ENCODE results near the gene PXMP4. TPM values are rescaled to one million over a fixed set of nuclear protein-coding genes. Genes with fewer than 3 reads are reported as not detected.
A peak's percentile ranks its signal among the peaks of the same experiment; 100 is the strongest.

The PXMP4 gene
- total RNA-seq, 4 donors from 2014 or later = 3.4 to 11.7 (median 7.6) TPM

GRCh38 chr20:33689973-33690372, 30.1 kb downstream of the PXMP4 start:
- intact Hi-C loops (cut with DNase I) = no loop called here
- H3K4me3 ChIP-seq = no peak overlapping the region
- no peaks in the 10 kb centered on the region for H3K36me3 ChIP-seq
- H3K9me3 ChIP-seq = no peaks in the 10 kb centered on the region
- no peaks in the 10 kb centered on the region for H3K27me3 ChIP-seq
- DNase-seq = no peak
- no peak for TF ChIP-seq CTCF (IDR thresholded peaks at IDR 0.05)
- no peak for TF ChIP-seq POLR2A (IDR thresholded peaks at IDR 0.05)
- H3K4me1 ChIP-seq = peaks cover 12 to 30% (median 12%) of the 10 kb centered on the region in 3 donors
- 30 to 48% methylated on average over 3 to 4 of the region's 4 CpGs for WGBS, 2 donors
- H3K27ac ChIP-seq = no peak overlapping the region

- DNase-seq = no peak
- Histone ChIP-seq H3K4me1 (peaks cover 15 to 30% (median 17%) of the 10 kb centered on the region in 3 donors), H3K36me3 (no peaks in the 10 kb centered on the region), H3K9me3 (no peaks in the 10 kb centered on the region), H3K27ac (no peak overlapping the region), H3K4me3 (no peak overlapping the region), H3K27me3 (no peaks in the 10 kb centered on the region)
- TF ChIP-seq CTCF (IDR thresholded peaks at IDR 0.05) (no peak), POLR2A (IDR thresholded peaks at IDR 0.05) (no peak)
- intact Hi-C loops (cut with DNase I) = no loop called here
- WGBS, 2 donors = 88 to 93% methylated on average over 1 of the region's 1 CpG
Measured at GRCh38 chr20:33689493-33689892, 30.6 kb downstream of the PXMP4 start.

- Histone ChIP-seq H3K4me3 (no peak overlapping the region), H3K9me3 (no peaks in the 10 kb centered on the region), H3K4me1 (peaks cover 15 to 30% (median 17%) of the 10 kb centered on the region in 3 donors), H3K36me3 (no peaks in the 10 kb centered on the region), H3K27me3 (no peaks in the 10 kb centered on the region), H3K27ac (no peak overlapping the region)
- no peak for DNase-seq
- 77 to 81% methylated on average over 1 to 3 of the region's 3 CpGs for WGBS, 2 donors
- intact Hi-C loops (cut with DNase I) = no loop called here
- TF ChIP-seq POLR2A (IDR thresholded peaks at IDR 0.05) (no peak), CTCF (IDR thresholded peaks at IDR 0.05) (no peak)
Measured at GRCh38 chr20:33688938-33689424, 31.1 kb downstream of the PXMP4 start.

GRCh38 chr20:33687993-33688937, 31.8 kb downstream of the PXMP4 start:
- intact Hi-C loops (cut with DNase I) = no loop called here
- WGBS, 2 donors = 90 to 94% methylated on average over 2 to 3 of the region's 3 CpGs
- Histone ChIP-seq H3K27ac (no peak overlapping the region), H3K9me3 (no peaks in the 10 kb centered on the region), H3K36me3 (no peaks in the 10 kb centered on the region), H3K27me3 (no peaks in the 10 kb centered on the region), H3K4me3 (no peak overlapping the region), H3K4me1 (peaks cover 15 to 28% (median 17%) of the 10 kb centered on the region in 3 donors)
- TF ChIP-seq POLR2A (IDR thresholded peaks at IDR 0.05) = no peak
- TF ChIP-seq CTCF (IDR thresholded peaks at IDR 0.05) = no peak
- DNase-seq = no peak

- intact Hi-C loops (cut with DNase I) = no loop called here
Measured at GRCh38 chr20:33687370-33687915, 32.7 kb downstream of the PXMP4 start.

More at GRCh38 chr20:33687370-33687915, 32.7 kb downstream of the PXMP4 start:
- Histone ChIP-seq H3K27me3 (no peaks in the 10 kb centered on the region), H3K36me3 (no peaks in the 10 kb centered on the region), H3K4me3 (no peak overlapping the region), H3K27ac (peak overlapping the region in 2 of 4 donors; percentile 69 to 90), H3K4me1 (peaks cover 15 to 28% (median 17%) of the 10 kb centered on the region in 3 donors), H3K9me3 (no peaks in the 10 kb centered on the region)
- WGBS, 2 donors = 80 to 82% methylated on average over 8 of the region's 8 CpGs
- TF ChIP-seq CTCF (IDR thresholded peaks at IDR 0.05) = no peak
- no peak for TF ChIP-seq POLR2A (IDR thresholded peaks at IDR 0.05)
- DNase-seq = no peak

Measured in esophagus squamous epithelium (tissue), 5 donors.